ENCODE results near the gene KLHDC9. TPM values are rescaled to one million over a fixed set of nuclear protein-coding genes. Genes with fewer than 3 reads are reported as not detected.

The KLHDC9 gene
- total and polyA plus RNA-seq, 2 of the 13 experiments (the other 11 are each of a cell fraction or from before 2014, with no cell fraction given), result 2.9 TPM

GRCh38 chr1:161072751-161073449, 25.3 kb upstream of the KLHDC9 start (continued):
- TF ChIP-seq, protein P1, sequence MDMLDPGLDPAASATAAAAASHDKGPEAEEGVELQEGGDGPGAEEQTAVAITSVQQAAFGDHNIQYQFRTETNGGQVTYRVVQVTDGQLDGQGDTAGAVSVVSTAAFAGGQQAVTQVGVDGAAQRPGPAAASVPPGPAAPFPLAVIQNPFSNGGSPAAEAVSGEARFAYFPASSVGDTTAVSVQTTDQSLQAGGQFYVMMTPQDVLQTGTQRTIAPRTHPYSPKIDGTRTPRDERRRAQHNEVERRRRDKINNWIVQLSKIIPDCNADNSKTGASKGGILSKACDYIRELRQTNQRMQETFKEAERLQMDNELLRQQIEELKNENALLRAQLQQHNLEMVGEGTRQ (IDR thresholded peaks at IDR 0.05; ENCODE audit: low read depth, low read length), result no peak
- TF ChIP-seq, protein P1 (CRISPR knock-in tag; IDR thresholded peaks at IDR 0.05; ENCODE audit: borderline replicate concordance), result no peak
- TF ChIP-seq ZNF766 (CRISPR knock-in tag; IDR thresholded peaks at IDR 0.05; ENCODE audit: borderline replicate concordance), result no peak
- no peak for TF ChIP-seq JUNB (CRISPR knock-in tag; IDR thresholded peaks at IDR 0.05; ENCODE audit: borderline replicate concordance)
- TF ChIP-seq, protein P2, sequence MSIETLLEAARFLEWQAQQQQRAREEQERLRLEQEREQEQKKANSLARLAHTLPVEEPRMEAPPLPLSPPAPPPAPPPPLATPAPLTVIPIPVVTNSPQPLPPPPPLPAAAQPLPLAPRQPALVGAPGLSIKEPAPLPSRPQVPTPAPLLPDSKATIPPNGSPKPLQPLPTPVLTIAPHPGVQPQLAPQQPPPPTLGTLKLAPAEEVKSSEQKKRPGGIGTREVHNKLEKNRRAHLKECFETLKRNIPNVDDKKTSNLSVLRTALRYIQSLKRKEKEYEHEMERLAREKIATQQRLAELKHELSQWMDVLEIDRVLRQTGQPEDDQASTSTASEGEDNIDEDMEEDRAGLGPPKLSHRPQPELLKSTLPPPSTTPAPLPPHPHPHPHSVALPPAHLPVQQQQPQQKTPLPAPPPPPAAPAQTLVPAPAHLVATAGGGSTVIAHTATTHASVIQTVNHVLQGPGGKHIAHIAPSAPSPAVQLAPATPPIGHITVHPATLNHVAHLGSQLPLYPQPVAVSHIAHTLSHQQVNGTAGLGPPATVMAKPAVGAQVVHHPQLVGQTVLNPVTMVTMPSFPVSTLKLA (IDR thresholded peaks at IDR 0.05), result no peak
- no peak for TF ChIP-seq REPIN1 (CRISPR knock-in tag; IDR thresholded peaks at IDR 0.05; ENCODE audit: borderline replicate concordance, low read depth)
- TF ChIP-seq TBX2 (CRISPR knock-in tag; IDR thresholded peaks at IDR 0.05; ENCODE audit: borderline replicate concordance), result no peak
- no peak for TF ChIP-seq PAX8 (CRISPR knock-in tag; IDR thresholded peaks at IDR 0.05; ENCODE audit: borderline replicate concordance)
- no peak; the same call in 1 of the 2 replicates for TF ChIP-seq POLR2AphosphoS5 (IDR thresholded peaks at IDR 0.05; ENCODE audit: low read depth, low read length)
- no peak for TF ChIP-seq PRPF4 (IDR thresholded peaks at IDR 0.05; ENCODE audit: low read depth, low read length, poor library complexity, severe bottlenecking)
- no peak for TF ChIP-seq ZBTB21 (CRISPR knock-in tag; IDR thresholded peaks at IDR 0.05)
- TF ChIP-seq RARG (CRISPR knock-in tag; IDR thresholded peaks at IDR 0.05; ENCODE audit: low read depth), result no peak
- TF ChIP-seq ZNF235 (CRISPR knock-in tag; IDR thresholded peaks at IDR 0.05; ENCODE audit: borderline replicate concordance), result no peak
- TF ChIP-seq ZSCAN12 (CRISPR knock-in tag; IDR thresholded peaks at IDR 0.05), result no peak
- 0 out of 2 replicates have a peak, but pooled peaks have one; percentile 13 for TF ChIP-seq FOXP4 (CRISPR knock-in tag; IDR thresholded peaks at IDR 0.05)
- peak; percentile 10 for TF ChIP-seq YY1 (IDR thresholded peaks at IDR 0.05; ENCODE audit: insufficient read depth, insufficient replicate concordance, low read depth, low read length)
- peak; percentile 47 for TF ChIP-seq HNF4G (IDR thresholded peaks at IDR 0.05; ENCODE audit: borderline replicate concordance, low read depth, low read length)
- TF ChIP-seq HNF4G (CRISPR knock-in tag; IDR thresholded peaks at IDR 0.05; ENCODE audit: borderline replicate concordance, low read depth), result no peak
- no peak for TF ChIP-seq ZNF337 (CRISPR knock-in tag; IDR thresholded peaks at IDR 0.05; ENCODE audit: borderline replicate concordance, low read depth)
- no peak for TF ChIP-seq ZNF230 (CRISPR knock-in tag; IDR thresholded peaks at IDR 0.05)
- no peak for TF ChIP-seq CENPBD1 (CRISPR knock-in tag; IDR thresholded peaks at IDR 0.05; ENCODE audit: borderline replicate concordance, low read depth)
- no peak for TF ChIP-seq REXO4 (CRISPR knock-in tag; IDR thresholded peaks at IDR 0.05; ENCODE audit: borderline replicate concordance)
- TF ChIP-seq FOSL1 (CRISPR knock-in tag; IDR thresholded peaks at IDR 0.05; ENCODE audit: borderline replicate concordance), result no peak
- TF ChIP-seq ESRRA (CRISPR knock-in tag; IDR thresholded peaks at IDR 0.05; ENCODE audit: low read depth), result no peak

Measured in HepG2 (cell line).